HL-60/S4 treated with phorbol 12-myristate 13-acetate at 8.2 ng/mL for 4 days and 3 days (cell line): ENCODE data around the gene CDK10.

ENCODE experiments used
- in situ Hi-C: fragments of 300-500 bp; cut with MboI; formaldehyde crosslinking; loops from 2 replicates; pipeline ENCODE4 v1.15.0; 2022; ENCODE audit warnings: low sequenced_read_pairs

Gene CDK10

DNA sequence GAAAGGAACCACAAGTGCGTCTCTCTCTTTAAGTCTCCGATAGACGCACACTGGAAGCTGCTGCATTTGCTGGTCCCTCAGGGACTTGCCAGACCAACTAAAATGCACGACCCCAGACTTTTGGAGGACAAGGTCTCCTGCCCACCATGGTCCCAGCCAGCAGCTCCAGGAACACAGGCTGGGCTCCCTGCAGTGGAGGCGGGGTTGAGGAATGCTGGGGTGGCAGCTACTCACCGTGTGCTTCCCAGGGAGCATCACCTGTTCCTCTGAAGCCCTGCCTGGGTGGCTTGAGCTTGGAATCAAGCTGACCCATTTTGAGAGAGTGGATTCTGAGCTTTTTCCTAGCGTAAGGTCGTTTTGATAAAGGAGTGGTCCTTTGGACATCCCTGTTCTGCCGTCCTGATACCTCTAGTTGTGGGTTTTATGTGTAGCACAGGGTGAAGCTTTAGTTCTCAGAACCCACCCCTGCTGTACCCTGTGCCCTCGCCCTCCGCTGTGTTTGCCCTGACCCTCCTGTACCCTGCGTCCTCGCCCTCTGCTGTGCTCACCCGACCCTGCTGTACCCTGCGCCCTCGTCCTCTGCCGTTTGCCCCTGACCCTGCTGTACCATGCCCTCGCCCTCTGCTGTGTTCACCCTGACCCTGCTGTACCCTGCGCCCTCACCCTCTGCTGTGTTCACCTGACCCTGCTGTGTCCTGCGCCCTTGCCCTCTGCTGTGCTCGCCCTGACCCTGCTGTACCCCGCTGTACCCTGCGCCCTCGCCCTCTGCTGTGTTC is 45.8 kb downstream of the CDK10 start:
- in situ Hi-C loops, result no loop called here

DNA sequence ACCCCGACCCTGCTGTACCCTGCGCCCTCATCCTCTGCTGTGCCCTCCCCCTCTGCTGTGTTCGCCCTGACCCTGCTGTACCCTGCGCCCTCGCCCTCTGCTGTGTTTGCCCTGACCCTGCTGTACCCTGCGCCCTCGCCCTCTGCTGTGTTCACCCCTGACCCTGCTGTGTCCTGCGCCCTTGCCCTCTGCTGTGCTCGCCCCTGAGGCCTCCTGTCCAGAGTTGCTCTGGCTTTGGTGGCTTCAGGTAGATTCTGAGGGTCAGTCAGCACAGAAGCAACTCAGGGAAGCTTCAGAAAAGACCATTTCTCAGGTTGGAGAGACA is 46.4 kb downstream of the CDK10 start:
- in situ Hi-C loops, result no loop called here

DNA sequence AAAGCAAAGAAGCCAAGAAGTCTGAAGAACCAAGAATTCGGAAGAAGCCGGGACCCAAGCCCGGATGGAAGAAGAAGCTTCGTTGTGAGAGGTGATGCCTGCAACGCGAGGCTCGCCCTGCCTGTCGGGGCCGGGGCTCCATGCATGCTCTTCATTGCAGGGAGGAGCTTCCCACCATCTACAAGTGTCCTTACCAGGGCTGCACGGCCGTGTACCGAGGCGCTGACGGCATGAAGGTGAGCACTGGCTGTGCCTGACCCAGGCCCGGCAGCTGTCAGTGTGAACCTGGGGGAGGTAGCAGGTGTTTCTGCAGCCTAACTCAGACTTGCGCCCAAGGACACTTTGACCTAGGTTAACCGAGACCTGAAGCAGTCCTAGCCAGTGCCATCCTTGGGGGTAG is 46.8 kb downstream of the CDK10 start:
- in situ Hi-C loops, result no loop called here

DNA sequence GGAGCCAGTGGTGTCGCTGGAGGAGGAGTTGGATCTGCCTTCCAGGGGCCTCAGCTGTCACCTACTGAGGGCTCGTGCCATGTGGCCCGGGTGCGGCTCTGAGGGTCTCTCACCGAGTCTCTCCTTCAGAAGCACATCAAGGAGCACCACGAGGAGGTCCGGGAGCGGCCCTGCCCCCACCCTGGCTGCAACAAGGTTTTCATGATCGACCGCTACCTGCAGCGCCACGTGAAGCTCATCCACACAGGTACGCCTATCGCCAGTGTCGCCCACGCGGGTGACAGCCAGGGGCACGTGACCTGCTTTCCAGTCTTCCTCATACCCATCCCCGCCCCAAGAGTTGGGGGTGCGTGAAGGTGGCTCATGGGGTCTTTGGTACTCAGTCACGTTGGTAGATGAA is 47.3 kb downstream of the CDK10 start:
- in situ Hi-C loops, result no loop called here

DNA sequence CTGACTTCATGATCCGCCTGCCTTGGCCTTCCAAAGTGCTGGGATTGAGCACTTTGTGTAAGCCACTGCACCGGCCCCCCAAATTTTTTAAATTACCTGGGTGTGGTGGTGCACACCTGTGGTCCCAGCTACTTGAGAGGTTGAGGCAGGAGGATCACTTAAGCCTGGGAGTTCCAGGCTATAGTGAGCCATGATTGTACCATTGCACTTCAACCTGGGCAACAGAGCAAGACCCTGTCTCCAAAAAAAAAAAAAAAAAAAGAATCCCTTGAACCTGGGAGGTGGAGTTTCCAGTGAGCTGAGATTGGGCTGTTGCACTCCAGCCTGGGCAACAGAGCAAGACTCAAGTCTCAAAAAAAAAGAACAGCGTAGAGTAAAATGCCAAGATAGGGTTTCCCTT is 50.1 kb downstream of the CDK10 start:
- in situ Hi-C loops, result no loop called here

DNA sequence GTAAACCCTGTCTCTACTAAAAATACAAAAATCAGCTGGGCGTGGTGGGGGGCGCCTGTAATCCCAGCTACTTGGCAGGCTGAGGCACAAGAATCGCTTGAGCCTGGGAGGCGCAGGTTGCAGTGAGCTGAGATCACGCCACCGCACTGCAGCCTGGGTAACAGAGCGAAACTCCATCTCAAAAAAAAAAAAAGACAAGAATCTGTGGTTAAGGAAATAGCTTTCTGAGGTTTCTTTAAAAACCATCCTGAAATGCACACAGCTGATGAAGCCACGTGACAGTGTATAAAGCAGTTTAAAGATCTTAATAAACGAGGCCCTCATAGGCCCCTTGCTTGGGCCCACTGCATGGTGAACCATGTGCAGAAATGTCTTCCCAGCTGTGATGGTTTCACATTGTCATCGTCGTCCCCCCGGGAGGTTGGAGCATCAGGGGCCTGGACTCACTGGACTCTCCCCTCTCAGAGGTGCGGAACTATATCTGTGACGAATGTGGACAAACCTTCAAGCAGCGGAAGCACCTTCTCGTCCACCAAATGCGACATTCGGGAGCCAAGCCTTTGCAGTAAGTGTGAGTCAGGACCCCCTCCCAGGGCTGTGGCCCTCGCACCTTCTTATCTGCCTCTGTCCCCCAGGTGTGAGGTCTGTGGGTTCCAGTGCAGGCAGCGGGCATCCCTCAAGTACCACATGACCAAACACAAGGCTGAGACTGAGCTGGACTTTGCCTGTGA is 51.0 kb downstream of the CDK10 start:
- in situ Hi-C loops, result no loop called here

DNA sequence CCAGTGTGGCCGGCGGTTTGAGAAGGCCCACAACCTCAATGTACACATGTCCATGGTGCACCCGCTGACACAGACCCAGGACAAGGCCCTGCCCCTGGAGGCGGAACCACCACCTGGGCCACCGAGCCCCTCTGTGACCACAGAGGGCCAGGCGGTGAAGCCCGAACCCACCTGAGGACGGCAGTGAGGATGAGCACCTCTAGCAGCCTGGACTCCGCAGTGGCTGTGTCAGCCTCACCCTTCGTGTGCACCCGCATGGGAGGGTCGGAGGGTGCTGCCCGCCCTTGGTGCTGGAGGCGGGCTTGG is 51.5 kb downstream of the CDK10 start:
- in situ Hi-C loops, result no loop called here

DNA sequence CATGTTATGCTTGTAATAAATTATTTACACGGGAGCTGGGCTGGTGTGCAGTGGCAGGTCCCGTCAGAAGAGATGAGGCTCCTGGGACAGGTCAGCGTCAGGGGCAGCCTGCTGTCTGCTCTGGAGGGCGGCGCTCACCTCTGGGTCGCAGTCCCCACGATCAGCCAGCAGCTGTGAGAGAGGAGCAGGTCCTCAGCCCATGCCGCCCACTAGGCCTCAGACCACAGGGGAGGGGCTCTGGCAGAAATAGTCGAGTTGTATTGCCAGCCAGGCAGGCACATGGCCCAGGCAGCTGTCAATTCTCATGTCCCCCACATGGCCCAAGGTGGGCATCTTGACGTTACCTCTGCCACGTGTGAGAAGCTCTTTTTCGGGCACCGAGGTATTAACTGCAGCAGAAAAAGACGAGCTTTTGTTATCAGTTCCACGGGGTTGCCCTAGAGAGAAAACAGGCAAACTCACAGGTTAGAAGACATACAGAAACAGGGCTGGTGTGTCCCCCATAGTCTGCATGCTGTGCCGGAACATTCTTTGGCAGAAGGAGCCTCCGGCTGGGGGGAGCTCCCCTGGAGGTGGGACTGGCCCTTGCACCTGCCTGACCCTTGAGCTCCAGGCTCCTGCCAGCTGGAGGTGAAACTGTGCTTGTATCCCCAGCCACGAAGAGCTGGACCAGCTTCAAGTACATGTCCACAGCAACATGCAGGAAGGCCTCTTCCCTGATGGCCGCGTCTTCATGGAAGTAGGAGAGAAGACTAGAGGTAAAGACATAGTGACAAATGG is 52.2 kb downstream of the CDK10 start:
- in situ Hi-C loops, result no loop called here

DNA sequence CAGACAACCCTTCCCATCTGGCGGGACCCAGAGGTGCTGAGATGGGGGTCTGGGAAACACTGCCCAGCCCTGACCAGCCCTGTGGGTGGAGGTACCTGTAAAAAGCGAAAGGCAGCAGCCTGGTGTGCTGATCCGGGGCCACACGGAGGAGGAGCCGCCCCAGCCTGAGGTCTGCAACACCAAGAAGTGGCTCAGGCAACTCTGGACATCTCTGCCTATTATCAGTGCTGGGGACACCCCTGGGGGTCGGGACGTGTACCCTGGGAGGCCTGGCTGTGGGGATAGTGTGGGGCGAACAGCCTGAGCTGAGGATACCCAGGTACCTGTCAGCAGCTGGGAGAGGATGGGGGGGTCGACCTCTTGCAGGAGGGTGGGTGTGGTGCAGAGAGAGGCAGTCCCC is 52.9 kb downstream of the CDK10 start:
- in situ Hi-C loops, result no loop called here

DNA sequence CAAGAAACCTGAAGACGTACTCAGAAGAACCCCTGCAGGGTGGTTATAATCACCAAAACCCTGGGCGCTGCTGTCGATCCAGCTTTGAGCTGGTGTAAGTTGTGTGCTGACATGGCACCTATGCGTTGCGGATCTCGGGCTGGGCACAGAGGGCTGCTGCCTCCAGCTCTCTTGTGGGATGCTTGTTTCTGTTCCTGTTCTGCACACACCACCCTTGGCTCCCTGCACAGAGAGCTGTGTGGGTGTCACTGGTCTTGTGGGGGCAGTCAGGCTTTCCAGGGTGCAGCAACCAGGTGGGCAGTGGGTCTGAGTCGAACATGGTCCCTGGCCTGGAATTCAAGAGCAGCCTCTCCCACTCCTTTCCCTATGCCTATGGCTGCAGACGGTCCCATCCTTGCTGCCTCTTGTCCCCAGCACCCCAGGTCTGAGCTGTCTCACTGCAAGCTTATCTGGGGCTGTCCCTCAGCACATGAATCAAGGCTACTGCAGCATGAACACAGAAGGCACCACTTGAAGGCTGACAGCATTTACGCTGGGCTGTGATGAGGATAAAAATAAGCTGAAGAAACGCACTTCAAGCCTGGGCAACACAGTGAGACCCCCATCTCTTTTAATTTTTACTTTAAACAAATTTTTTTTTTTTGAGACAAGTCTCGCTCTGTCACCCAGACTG is 55.0 kb downstream of the CDK10 start:
- in situ Hi-C loops, result no loop called here

DNA sequence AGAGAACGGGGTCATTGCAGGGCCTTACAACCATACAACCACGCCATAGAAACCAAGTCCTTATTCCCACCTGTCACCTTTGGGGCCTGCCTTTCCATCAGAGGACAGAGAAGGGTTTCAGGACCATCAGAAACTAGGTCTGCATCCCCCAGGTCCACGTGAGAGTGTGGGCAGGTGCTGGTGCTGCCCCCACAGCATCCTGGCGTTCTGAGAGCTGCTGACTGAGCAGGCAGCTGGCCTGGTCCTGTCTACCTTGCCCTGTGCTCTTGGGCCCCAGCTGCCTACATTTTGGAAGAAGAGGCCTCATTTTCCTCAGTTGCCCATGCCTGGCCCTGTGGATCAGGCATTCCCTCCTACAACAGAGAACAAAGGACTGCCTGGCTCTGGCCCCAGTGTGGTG is 56.5 kb downstream of the CDK10 start:
- in situ Hi-C loops, result no loop called here

DNA sequence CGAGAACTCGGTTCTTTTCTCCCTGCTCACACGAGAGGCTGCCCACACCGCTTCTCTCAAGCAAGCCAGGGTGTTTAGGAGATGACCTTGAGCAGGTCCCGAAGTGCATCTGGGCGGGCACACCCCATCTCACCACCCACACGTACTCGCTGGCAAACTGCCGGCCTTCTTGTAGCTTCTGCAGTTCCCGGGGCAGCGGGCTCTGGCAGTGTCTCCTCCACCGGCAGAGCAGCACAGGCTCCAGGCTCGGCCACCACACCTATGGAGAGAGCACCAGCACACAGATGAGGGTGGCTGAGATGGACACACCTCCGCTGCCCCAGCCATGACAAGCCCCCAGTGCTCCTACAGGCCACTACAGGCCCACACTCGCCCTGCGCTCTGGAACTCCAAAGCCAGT is 58.3 kb downstream of the CDK10 start:
- in situ Hi-C loops, result no loop called here
